Mesodermal cell (in vitro differentiated cells): Measurements from ENCODE around the gene RFFL.
A peak's percentile ranks its signal among the peaks of the same experiment; 100 is the strongest.
"Not testable (repeated sequence)": the region's sequence is repeated elsewhere in the genome, so short reads cannot be mapped to it uniquely, and the experiment has no call there.

Source experiments
- H3K27ac ChIP-seq: 2 replicates; pipeline ENCODE4 v1.7.0; 2013; ENCODE audit warnings: mild to moderate bottlenecking, low read depth, low read length, moderate library complexity; ENCODE audit not compliant: severe bottlenecking
- H3K36me3 ChIP-seq: 2 replicates; pipeline ENCODE4 v1.7.1; 2013; ENCODE audit warnings: mild to moderate bottlenecking, low read length, moderate library complexity; ENCODE audit not compliant: control insufficient read depth, insufficient read depth
- H3K4me1 ChIP-seq: one replicate; pipeline ENCODE4 v1.7.1; 2013; ENCODE audit warnings: mild to moderate bottlenecking, low read length; ENCODE audit not compliant: insufficient read depth, control insufficient read depth, poor library complexity, severe bottlenecking
- H3K4me3 ChIP-seq: 2 replicates; pipeline ENCODE4 v1.7.0; 2013; ENCODE audit warnings: low read length, control low read depth, mild to moderate bottlenecking; ENCODE audit not compliant: insufficient read depth, poor library complexity, severe bottlenecking; ENCODE audit errors: extremely low read depth
- H3K9me3 ChIP-seq: 2 replicates; pipeline ENCODE4 v1.7.1; 2013; ENCODE audit warnings: mild to moderate bottlenecking, low read length, moderate library complexity; ENCODE audit not compliant: control insufficient read depth
- WGBS, 2 experiments: methylation state at CpG; one replicate each; pipeline ENCODE4 v1.1.5; 2013; ENCODE audit warnings: missing lambda C conversion rate in 2 of 2; ENCODE audit not compliant: insufficient coverage in 2 of 2; 5-methylcytosine and 5-hydroxymethylcytosine counted together

The RFFL gene

GRCh38 chr17:35046740-35047283, 16.7 kb downstream of the RFFL start:
- no peak overlapping the region for H3K4me3 ChIP-seq
- H3K36me3 ChIP-seq = no peaks in the 10 kb centered on the region
- H3K27ac ChIP-seq = peak overlapping the region; percentile 25
- WGBS, 2 experiments = 97 to 100% methylated on average over 1 to 4 of the region's 5 CpGs
- H3K4me1 ChIP-seq = peaks cover 30% of the 10 kb centered on the region
- no peaks in the 10 kb centered on the region for H3K9me3 ChIP-seq

GRCh38 chr17:35046245-35046644, 17.3 kb downstream of the RFFL start:
- Histone ChIP-seq H3K9me3 (no peaks in the 10 kb centered on the region), H3K27ac (no peak overlapping the region), H3K4me3 (no peak overlapping the region), H3K36me3 (no peaks in the 10 kb centered on the region), H3K4me1 (peaks cover 25% of the 10 kb centered on the region)
- WGBS, 2 experiments = 100% methylated on average over 1 of the region's 4 CpGs; no CpG with 5 or more reads in 1 of the 2 experiments

GRCh38 chr17:35045458-35045979, 18.0 kb downstream of the RFFL start:
- peaks cover 17% of the 10 kb centered on the region for H3K4me1 ChIP-seq
- not testable (repeated sequence) for H3K4me3 ChIP-seq, H3K36me3 ChIP-seq, H3K9me3 ChIP-seq, H3K27ac ChIP-seq
- 88 to 92% methylated on average over 11 of the region's 13 CpGs for WGBS, 2 experiments

GRCh38 chr17:35044181-35044580, 19.3 kb downstream of the RFFL start:
- Histone ChIP-seq H3K9me3 (no peaks in the 10 kb centered on the region), H3K27ac (no peak overlapping the region), H3K36me3 (no peaks in the 10 kb centered on the region), H3K4me1 (peaks cover 17% of the 10 kb centered on the region), H3K4me3 (no peak overlapping the region)
- WGBS, 2 experiments = 93 to 99% methylated on average over 7 of the region's 8 CpGs

GRCh38 chr17:35041390-35041789, 22.1 kb downstream of the RFFL start:
- no peak overlapping the region for H3K4me3 ChIP-seq
- H3K36me3 ChIP-seq = no peaks in the 10 kb centered on the region
- H3K4me1 ChIP-seq = peaks cover 5% of the 10 kb centered on the region
- H3K9me3 ChIP-seq = no peaks in the 10 kb centered on the region
- no peak overlapping the region for H3K27ac ChIP-seq
- 95 to 100% methylated on average over 2 to 4 of the region's 7 CpGs for WGBS, 2 experiments

GRCh38 chr17:35038453-35038852, 25.1 kb downstream of the RFFL start:
- Histone ChIP-seq H3K4me1 (no peaks in the 10 kb centered on the region), H3K9me3 (no peaks in the 10 kb centered on the region), H3K27ac (no peak overlapping the region), H3K4me3 (no peak overlapping the region), H3K36me3 (no peaks in the 10 kb centered on the region)
- WGBS, 2 experiments = 100% methylated on average over 1 of the region's 3 CpGs; no CpG with 5 or more reads in 1 of the 2 experiments

- WGBS, 2 experiments = 92% methylated on average over 1 of the region's 1 CpG; no CpG with 5 or more reads in 1 of the 2 experiments
- H3K9me3 ChIP-seq = no peaks in the 10 kb centered on the region
Observed at GRCh38 chr17:35030780-35031179, 32.7 kb downstream of the RFFL start.

GRCh38 chr17:35028531-35029262, 34.8 kb downstream of the RFFL start:
- H3K9me3 ChIP-seq = no peaks in the 10 kb centered on the region
- WGBS, 2 experiments = 90 to 94% methylated on average over 3 of the region's 3 CpGs
- H3K36me3 ChIP-seq = peaks cover 8% of the 10 kb centered on the region

More at GRCh38 chr17:35030780-35031179, 32.7 kb downstream of the RFFL start:
- H3K27ac ChIP-seq = no peak overlapping the region
- H3K4me1 ChIP-seq = no peaks in the 10 kb centered on the region
- no peak overlapping the region for H3K4me3 ChIP-seq
- peaks cover 3% of the 10 kb centered on the region for H3K36me3 ChIP-seq

GRCh38 chr17:35028097-35028496, 35.4 kb downstream of the RFFL start:
- WGBS, 2 experiments = 100% methylated on average over 1 of the region's 4 CpGs
- H3K36me3 ChIP-seq, H3K27ac ChIP-seq, H3K9me3 ChIP-seq, H3K4me3 ChIP-seq, H3K4me1 ChIP-seq: not testable (repeated sequence)

More at GRCh38 chr17:35028531-35029262, 34.8 kb downstream of the RFFL start:
- peaks cover 2% of the 10 kb centered on the region for H3K4me1 ChIP-seq
- no peak overlapping the region for H3K4me3 ChIP-seq
- no peak overlapping the region for H3K27ac ChIP-seq

GRCh38 chr17:35025541-35025940, 38.0 kb downstream of the RFFL start:
- Histone ChIP-seq H3K4me1 (peaks cover 20% of the 10 kb centered on the region), H3K4me3 (no peak overlapping the region), H3K9me3 (no peaks in the 10 kb centered on the region), H3K36me3 (peaks cover 15% of the 10 kb centered on the region), H3K27ac (no peak overlapping the region)
- 89 to 100% methylated on average over 1 of the region's 1 CpG for WGBS, 2 experiments

GRCh38 chr17:35023538-35023937, 40.0 kb downstream of the RFFL start:
- peaks cover 24% of the 10 kb centered on the region for H3K36me3 ChIP-seq
- peaks cover 20% of the 10 kb centered on the region for H3K4me1 ChIP-seq
- WGBS, 2 experiments = 100% methylated on average over 2 of the region's 3 CpGs
- no peaks in the 10 kb centered on the region for H3K9me3 ChIP-seq
- no peak overlapping the region for H3K4me3 ChIP-seq
- H3K27ac ChIP-seq = no peak overlapping the region
